ENCODE data around the gene CXCL17. TPM values are rescaled to one million over a fixed set of nuclear protein-coding genes. Genes with fewer than 3 reads are reported as not detected.

CXCL17 gene
- total and polyA plus RNA-seq, 2 experiments from 2014 or later = 0.39 TPM; not detected in 1

DNA sequence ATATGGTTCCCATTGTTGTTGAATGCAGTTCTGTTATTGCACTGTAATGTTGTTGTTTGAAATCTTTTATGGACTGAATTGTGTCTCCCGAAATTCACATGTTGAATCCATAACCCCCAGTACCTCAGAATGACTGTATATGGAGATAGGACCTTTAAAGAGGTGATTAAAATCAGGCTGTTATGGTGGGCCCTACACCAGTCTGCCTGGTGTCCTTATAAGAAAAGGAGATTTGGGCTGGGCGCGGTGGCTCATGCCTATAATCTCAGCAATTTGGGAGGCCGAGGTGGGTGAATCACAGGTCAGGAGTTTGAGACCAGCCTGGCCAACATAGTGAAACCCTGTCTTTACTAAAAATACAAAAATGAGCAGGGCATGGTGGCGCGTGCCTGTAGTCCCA lies 7.4 kb downstream of the CXCL17 start:
- Mint-ChIP-seq H3K4me1 (peaks cover 4% of the 10 kb centered on the region; the same call in 2 of the 3 replicates), H3K4me3 (no peak overlapping the region), H3K9me3 (no peaks in the 10 kb centered on the region), H3K27ac (no peak overlapping the region), H3K27me3 (ENCODE audit: insufficient read depth, low read depth, poor library complexity) (peaks cover 10% of the 10 kb centered on the region), H3K36me3 (ENCODE audit: low read depth) (no peaks in the 10 kb centered on the region)
- ATAC-seq = no peak
- no peak for DNase-seq (ENCODE audit: low spot score)
- no peak overlapping the region for H2AFZ ChIP-seq
- no peak overlapping the region for H3K27ac ChIP-seq (ENCODE audit: low read depth)
- no peaks in the 10 kb centered on the region for H3K9me2 ChIP-seq (ENCODE audit: insufficient read depth)
- H4K20me1 ChIP-seq (replicated peaks; ENCODE audit: insufficient read depth) = 0 out of 2 replicates have a peak, but pooled peaks cover 3% of the 10 kb centered on the region
- no peak overlapping the region for H3K4me3 ChIP-seq
- H3K36me3 ChIP-seq (ENCODE audit: insufficient read depth) = no peaks in the 10 kb centered on the region
- H3K79me2 ChIP-seq (replicated peaks; ENCODE audit: insufficient read depth) = no peaks in the 10 kb centered on the region
- no peaks in the 10 kb centered on the region for H3K4me1 ChIP-seq (ENCODE audit: insufficient read depth)
- H3K4me2 ChIP-seq = no peak overlapping the region
- no peak for TF ChIP-seq NANOG (IDR thresholded peaks at IDR 0.05; ENCODE audit: borderline replicate concordance)
- TF ChIP-seq EZH2phosphoT487 (IDR thresholded peaks at IDR 0.05; ENCODE audit: unreplicated experiment) = no peak
- TF ChIP-seq JUNB (IDR thresholded peaks at IDR 0.05; ENCODE audit: unreplicated experiment) = no peak
- TF ChIP-seq POLR2AphosphoS5 (IDR thresholded peaks at IDR 0.05; ENCODE audit: low read depth) = no peak
- TF ChIP-seq ZNF114 (CRISPR knock-in tag; IDR thresholded peaks at IDR 0.05) = no peak
- TF ChIP-seq CTCF (conservative IDR thresholded peaks at IDR 0.05; ENCODE audit: low read depth in 2 of 2) = no peak
- no peak for TF ChIP-seq EZH2 (IDR thresholded peaks at IDR 0.05; ENCODE audit: low read depth, unreplicated experiment)
- TF ChIP-seq STAT1 (IDR thresholded peaks at IDR 0.05; ENCODE audit: unreplicated experiment) = no peak
- TF ChIP-seq, protein P1, sequence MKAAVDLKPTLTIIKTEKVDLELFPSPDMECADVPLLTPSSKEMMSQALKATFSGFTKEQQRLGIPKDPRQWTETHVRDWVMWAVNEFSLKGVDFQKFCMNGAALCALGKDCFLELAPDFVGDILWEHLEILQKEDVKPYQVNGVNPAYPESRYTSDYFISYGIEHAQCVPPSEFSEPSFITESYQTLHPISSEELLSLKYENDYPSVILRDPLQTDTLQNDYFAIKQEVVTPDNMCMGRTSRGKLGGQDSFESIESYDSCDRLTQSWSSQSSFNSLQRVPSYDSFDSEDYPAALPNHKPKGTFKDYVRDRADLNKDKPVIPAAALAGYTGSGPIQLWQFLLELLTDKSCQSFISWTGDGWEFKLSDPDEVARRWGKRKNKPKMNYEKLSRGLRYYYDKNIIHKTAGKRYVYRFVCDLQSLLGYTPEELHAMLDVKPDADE (IDR thresholded peaks at IDR 0.05) = no peak
- TF ChIP-seq CREB1 (CRISPR knock-in tag; IDR thresholded peaks at IDR 0.05; ENCODE audit: low read depth) = no peak
- TF ChIP-seq ZNF462 (CRISPR knock-in tag; IDR thresholded peaks at IDR 0.05) = no peak
- TF ChIP-seq, protein P2, sequence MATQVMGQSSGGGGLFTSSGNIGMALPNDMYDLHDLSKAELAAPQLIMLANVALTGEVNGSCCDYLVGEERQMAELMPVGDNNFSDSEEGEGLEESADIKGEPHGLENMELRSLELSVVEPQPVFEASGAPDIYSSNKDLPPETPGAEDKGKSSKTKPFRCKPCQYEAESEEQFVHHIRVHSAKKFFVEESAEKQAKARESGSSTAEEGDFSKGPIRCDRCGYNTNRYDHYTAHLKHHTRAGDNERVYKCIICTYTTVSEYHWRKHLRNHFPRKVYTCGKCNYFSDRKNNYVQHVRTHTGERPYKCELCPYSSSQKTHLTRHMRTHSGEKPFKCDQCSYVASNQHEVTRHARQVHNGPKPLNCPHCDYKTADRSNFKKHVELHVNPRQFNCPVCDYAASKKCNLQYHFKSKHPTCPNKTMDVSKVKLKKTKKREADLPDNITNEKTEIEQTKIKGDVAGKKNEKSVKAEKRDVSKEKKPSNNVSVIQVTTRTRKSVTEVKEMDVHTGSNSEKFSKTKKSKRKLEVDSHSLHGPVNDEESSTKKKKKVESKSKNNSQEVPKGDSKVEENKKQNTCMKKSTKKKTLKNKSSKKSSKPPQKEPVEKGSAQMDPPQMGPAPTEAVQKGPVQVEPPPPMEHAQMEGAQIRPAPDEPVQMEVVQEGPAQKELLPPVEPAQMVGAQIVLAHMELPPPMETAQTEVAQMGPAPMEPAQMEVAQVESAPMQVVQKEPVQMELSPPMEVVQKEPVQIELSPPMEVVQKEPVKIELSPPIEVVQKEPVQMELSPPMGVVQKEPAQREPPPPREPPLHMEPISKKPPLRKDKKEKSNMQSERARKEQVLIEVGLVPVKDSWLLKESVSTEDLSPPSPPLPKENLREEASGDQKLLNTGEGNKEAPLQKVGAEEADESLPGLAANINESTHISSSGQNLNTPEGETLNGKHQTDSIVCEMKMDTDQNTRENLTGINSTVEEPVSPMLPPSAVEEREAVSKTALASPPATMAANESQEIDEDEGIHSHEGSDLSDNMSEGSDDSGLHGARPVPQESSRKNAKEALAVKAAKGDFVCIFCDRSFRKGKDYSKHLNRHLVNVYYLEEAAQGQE (IDR thresholded peaks at IDR 0.05; ENCODE audit: unreplicated experiment) = no peak
- TF ChIP-seq ZNF331 (CRISPR knock-in tag; IDR thresholded peaks at IDR 0.05; ENCODE audit: low read depth) = no peak
- no peaks in the 10 kb centered on the region for H3K27me3 ChIP-seq (ENCODE audit: insufficient read depth)
- peaks cover 7% of the 10 kb centered on the region; the same call in 1 of the 2 replicates for H3F3A ChIP-seq (replicated peaks; ENCODE audit: low read depth)

Data from GM23338 (cell line).